Activated T-helper 9 cell treated with anti-CD3 and anti-CD28 coated beads, Interleukin-2, amount 50 U/mL, for 16 hours (primary cell): ENCODE data around the gene RNF113B.

Source experiments
- DNase-seq: peaks from one replicate; pipeline ENCODE4 v3.0.0-alpha.2; 2020; ENCODE audit warnings: low read depth

The RNF113B gene

GRCh38 chr13:98203646-98204326 lies 26.7 kb upstream of the RNF113B start:
- DNase-seq = no peak

- DNase-seq = no peak
Observed at GRCh38 chr13:98201984-98202383, 24.9 kb upstream of the RNF113B start.

GRCh38 chr13:98201189-98201588 lies 24.1 kb upstream of the RNF113B start:
- no peak for DNase-seq

GRCh38 chr13:98200211-98200878 lies 23.3 kb upstream of the RNF113B start:
- DNase-seq = no peak

- no peak for DNase-seq
Observed at GRCh38 chr13:98199480-98199879, 22.4 kb upstream of the RNF113B start.

- DNase-seq = no peak
Observed at GRCh38 chr13:98198683-98199082, 21.6 kb upstream of the RNF113B start.

- no peak for DNase-seq
Observed at GRCh38 chr13:98195054-98195791, 18.2 kb upstream of the RNF113B start.

- DNase-seq = no peak
Observed at GRCh38 chr13:98192008-98192407, 14.9 kb upstream of the RNF113B start.

- no peak for DNase-seq
Observed at GRCh38 chr13:98190889-98191444, 13.9 kb upstream of the RNF113B start.

- no peak for DNase-seq
Observed at GRCh38 chr13:98189841-98190505, 12.9 kb upstream of the RNF113B start.

GRCh38 chr13:98188544-98189166 lies 11.6 kb upstream of the RNF113B start:
- no peak for DNase-seq

GRCh38 chr13:98187965-98188261 lies 10.8 kb upstream of the RNF113B start:
- no peak for DNase-seq

- no peak for DNase-seq
Observed at GRCh38 chr13:98187155-98187964, 10.3 kb upstream of the RNF113B start.

GRCh38 chr13:98184792-98185191 lies 7.7 kb upstream of the RNF113B start:
- DNase-seq = no peak

- DNase-seq = no peak
Observed at GRCh38 chr13:98182589-98182988, 5.5 kb upstream of the RNF113B start.

- DNase-seq = no peak
Observed at GRCh38 chr13:98182153-98182552, 5.1 kb upstream of the RNF113B start.

GRCh38 chr13:98181111-98181815 lies 4.2 kb upstream of the RNF113B start:
- DNase-seq = no peak

- no peak for DNase-seq
Observed at GRCh38 chr13:98180092-98180491, 3.0 kb upstream of the RNF113B start.

GRCh38 chr13:98175823-98176222 lies 1.2 kb downstream of the RNF113B start:
- DNase-seq = no peak

GRCh38 chr13:98175043-98175442 lies 2.0 kb downstream of the RNF113B start:
- no peak for DNase-seq

- DNase-seq = no peak
Observed at GRCh38 chr13:98174307-98174706, 2.8 kb downstream of the RNF113B start.
